Testis (tissue), 3 donors: ENCODE data around the gene TBXAS1. TPM values are rescaled to one million over a fixed set of nuclear protein-coding genes. Genes with fewer than 3 reads are reported as not detected.

Source experiments
- DNase-seq: peaks from one replicate; pipeline ENCODE4 v3.0.0-alpha.2; 2019
- H3K27ac ChIP-seq, 2 donors: fragments of 200-600 bp; sonication (generic); one replicate each; pipeline ENCODE4 v1.5.1; 2019
- H3K27me3 ChIP-seq: fragments of 200-600 bp; sonication (generic); one replicate; pipeline ENCODE4 v1.5.1; 2019
- H3K36me3 ChIP-seq: fragments of 200-600 bp; sonication (generic); one replicate; pipeline ENCODE4 v1.5.1; 2017; ENCODE audit warnings: low read depth; ENCODE audit errors: missing control alignments
- H3K4me1 ChIP-seq: fragments of 200-600 bp; sonication (generic); one replicate; pipeline ENCODE4 v1.5.1; 2019
- H3K4me3 ChIP-seq, 2 donors: fragments of 200-600 bp; sonication (generic); one replicate each; pipeline ENCODE4 v1.5.1; 2017 to 2019
- H3K9me3 ChIP-seq: fragments of 200-600 bp; sonication (generic); one replicate; pipeline ENCODE4 v1.5.1; 2017
- CTCF ChIP-seq, 3 experiments: fragments of 450-650 bp in 2 of 3; fragments of 200-600 bp in 1 of 3; sonication (generic) in 1 of 3; IDR thresholded peaks; one replicate each; pipeline ENCODE4 v1.5.1; 2016 to 2019; ENCODE audit warnings: antibody characterized with exemption in 3 of 3, mild to moderate bottlenecking in 2 of 3, moderate library complexity in 1 of 3
- POLR2A ChIP-seq: fragments of 450-650 bp; IDR thresholded peaks from one replicate; pipeline ENCODE4 v1.6.1; 2017; ENCODE audit warnings: antibody characterized with exemption, mild to moderate bottlenecking, moderate library complexity
- WGBS, 2 donors: methylation state at CpG; one replicate each; pipeline ENCODE4 v1.1.5; 2018; 5-methylcytosine and 5-hydroxymethylcytosine counted together
- intact Hi-C: fragments of 100-400 bp; cut with DNase I; formaldehyde crosslinking; loops from one replicate; pipeline ENCODE4 v1.15.1; 2023; ENCODE audit warnings: low total_unique reads
- polyA plus RNA-seq: library from polyadenylated mRNA; stranded (reverse); fragments of 350-450 nt; fragmentation: Illumina TruSeq; extraction: RNeasy Lipid Tissue Mini Kit (QIAGEN cat#74804); gene quantifications from one replicate; pipeline ENCODE4 v1.2.3, GENCODE V29; 2014; ENCODE audit warnings: low read depth, low replicate concordance; ENCODE audit not compliant: insufficient read depth
- total RNA-seq, 2 donors: library from RNA; depleted of rRNA; stranded (reverse); fragments of >200 nt; gene quantifications; one replicate each; pipeline ENCODE4 v1.2.3, GENCODE V29; 2016

TBXAS1 gene
- total and polyA plus RNA-seq, 3 donors from 2014 or later, result 4.9 to 5.7 (median 5.2) TPM

DNA sequence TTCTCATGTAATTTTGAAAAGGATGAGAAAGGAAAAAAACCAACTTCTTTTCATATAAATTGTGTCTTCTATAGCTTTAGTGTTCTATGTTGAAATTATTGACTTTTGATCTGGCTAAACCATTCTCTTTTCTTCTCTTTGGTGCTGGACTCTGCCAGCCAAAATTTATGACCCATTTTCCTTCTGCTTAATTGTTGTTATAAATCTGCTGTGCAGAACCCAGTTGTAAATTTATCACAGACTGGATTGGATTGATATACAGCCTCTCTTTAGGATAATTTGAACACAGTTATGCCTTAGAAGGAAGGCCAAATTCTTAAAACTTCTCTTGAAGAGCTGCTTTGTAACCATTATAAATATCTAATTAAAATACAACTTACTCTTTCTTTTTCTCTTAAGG lies 139.9 kb downstream of the TBXAS1 start:
- no peak for DNase-seq
- Histone ChIP-seq H3K9me3 (no peaks in the 10 kb centered on the region), H3K4me1 (no peaks in the 10 kb centered on the region), H3K27me3 (no peaks in the 10 kb centered on the region), H3K4me3 (no peak overlapping the region), H3K36me3 (no peaks in the 10 kb centered on the region), H3K27ac (no peak overlapping the region)
- intact Hi-C loops, result no loop called here
- TF ChIP-seq CTCF (IDR thresholded peaks at IDR 0.05) (no peak), POLR2A (no peak)

GRCh38 chr7:139972029-139972428 lies 143.0 kb downstream of the TBXAS1 start:
- Histone ChIP-seq H3K4me1 (no peaks in the 10 kb centered on the region), H3K27me3 (no peaks in the 10 kb centered on the region), H3K36me3 (no peaks in the 10 kb centered on the region), H3K9me3 (no peaks in the 10 kb centered on the region), H3K27ac (no peak overlapping the region), H3K4me3 (no peak overlapping the region)
- no peak for DNase-seq
- TF ChIP-seq CTCF (IDR thresholded peaks at IDR 0.05) (no peak), POLR2A (no peak)
- intact Hi-C loops, result no loop called here

GRCh38 chr7:139973101-139974050 lies 144.3 kb downstream of the TBXAS1 start:
- H3K4me3 ChIP-seq, result no peak overlapping the region
- WGBS, 2 donors, result 84 to 85% methylated on average over 11 of the region's 11 CpGs
- no peaks in the 10 kb centered on the region for H3K27me3 ChIP-seq
- no peak overlapping the region for H3K27ac ChIP-seq
- H3K4me1 ChIP-seq, result no peaks in the 10 kb centered on the region
- no peaks in the 10 kb centered on the region for H3K36me3 ChIP-seq
- no peaks in the 10 kb centered on the region for H3K9me3 ChIP-seq
- DNase-seq, result no peak
- intact Hi-C loops, result no loop called here
- TF ChIP-seq CTCF (IDR thresholded peaks at IDR 0.05) (no peak), POLR2A (no peak)

DNA sequence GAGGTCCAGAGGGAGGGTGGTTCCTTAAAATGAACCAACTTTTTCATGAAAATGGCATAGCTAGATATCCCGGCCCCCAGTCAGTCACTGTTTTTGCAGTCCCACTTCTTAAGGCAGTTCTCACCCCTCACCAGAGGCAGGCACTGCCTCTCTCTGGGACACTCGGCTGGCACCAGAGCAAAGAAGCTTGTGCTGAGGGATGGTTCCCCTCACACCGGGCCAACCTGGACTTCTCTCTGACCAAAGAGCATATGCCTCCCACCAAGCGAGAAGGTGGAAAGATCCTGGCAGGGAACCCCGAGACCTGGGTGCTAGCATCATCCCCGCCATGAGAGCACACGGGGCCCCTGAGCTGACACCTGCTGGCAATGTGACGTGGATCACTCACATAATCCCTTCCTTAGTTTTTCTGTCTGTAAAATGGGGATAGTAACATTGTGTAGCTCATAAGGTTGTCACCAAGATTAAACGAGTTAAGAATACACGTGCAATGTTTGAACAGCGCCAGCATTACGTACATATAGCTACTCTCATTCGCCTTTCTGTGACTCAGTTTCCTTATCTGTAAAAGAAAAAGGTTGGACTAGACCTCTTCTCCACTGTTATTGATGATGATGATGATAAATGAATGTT lies 145.2 kb downstream of the TBXAS1 start:
- TF ChIP-seq POLR2A, result no peak
- no peak for TF ChIP-seq CTCF (IDR thresholded peaks at IDR 0.05)
- intact Hi-C loops, result no loop called here

More for the DNA sequence above, 145.2 kb downstream of the TBXAS1 start:
- H3K4me1 ChIP-seq, result no peaks in the 10 kb centered on the region
- H3K27me3 ChIP-seq, result no peaks in the 10 kb centered on the region
- H3K4me3 ChIP-seq, result no peak overlapping the region
- H3K27ac ChIP-seq, result no peak overlapping the region
- no peak for DNase-seq
- H3K9me3 ChIP-seq, result no peaks in the 10 kb centered on the region
- 89 to 94% methylated on average over 12 to 13 of the region's 13 CpGs for WGBS, 2 donors
- no peaks in the 10 kb centered on the region for H3K36me3 ChIP-seq
